Rectal smooth muscle tissue (tissue), 1 donor: Measurements from ENCODE around the gene ERBB4.
"Not testable (repeated sequence)": the region's sequence is repeated elsewhere in the genome, so short reads cannot be mapped to it uniquely, and the experiment has no call there.

Experiments used
- H3K27ac ChIP-seq: one replicate; pipeline ENCODE4 v1.7.0; 2013; ENCODE audit warnings: low read depth, low read length, inconsistent platforms
- H3K27me3 ChIP-seq: one replicate; pipeline ENCODE4 v1.7.0; 2013; ENCODE audit warnings: low read length; ENCODE audit not compliant: control insufficient read depth, insufficient read depth
- H3K36me3 ChIP-seq: one replicate; pipeline ENCODE4 v1.7.0; 2013; ENCODE audit warnings: low read length; ENCODE audit not compliant: control insufficient read depth, insufficient read depth
- H3K4me1 ChIP-seq: one replicate; pipeline ENCODE4 v1.7.0; 2013; ENCODE audit warnings: low read length; ENCODE audit not compliant: control insufficient read depth, insufficient read depth
- H3K4me3 ChIP-seq: one replicate; pipeline ENCODE4 v1.7.0; 2013; ENCODE audit warnings: low read length
- H3K9ac ChIP-seq: one replicate; pipeline ENCODE4 v1.7.0; 2013; ENCODE audit warnings: low read length

Gene ERBB4

DNA sequence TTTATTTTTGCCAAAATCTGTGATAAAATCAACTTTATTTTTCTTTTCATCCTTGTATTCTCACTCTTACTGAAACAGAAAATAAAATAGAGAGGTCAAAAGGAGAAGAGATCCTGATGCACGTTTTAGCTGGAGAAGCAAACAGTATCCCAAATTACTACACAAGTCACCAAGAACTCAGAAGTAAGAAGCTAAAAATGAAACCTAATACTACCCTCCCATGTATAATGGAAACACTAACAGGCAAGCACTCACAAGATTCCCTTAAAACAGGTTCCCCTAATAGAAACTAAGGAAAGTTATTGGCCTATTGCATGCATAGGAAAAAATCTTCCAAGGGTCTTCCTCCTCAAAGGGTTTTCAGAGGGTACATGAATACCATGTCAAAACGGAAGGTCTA lies 927.0 kb downstream of the ERBB4 start:
- Histone ChIP-seq H3K4me1 (no peaks in the 10 kb centered on the region), H3K27me3 (no peaks in the 10 kb centered on the region), H3K9ac (no peak overlapping the region), H3K27ac (no peak overlapping the region), H3K4me3 (no peak overlapping the region), H3K36me3 (no peaks in the 10 kb centered on the region)

DNA sequence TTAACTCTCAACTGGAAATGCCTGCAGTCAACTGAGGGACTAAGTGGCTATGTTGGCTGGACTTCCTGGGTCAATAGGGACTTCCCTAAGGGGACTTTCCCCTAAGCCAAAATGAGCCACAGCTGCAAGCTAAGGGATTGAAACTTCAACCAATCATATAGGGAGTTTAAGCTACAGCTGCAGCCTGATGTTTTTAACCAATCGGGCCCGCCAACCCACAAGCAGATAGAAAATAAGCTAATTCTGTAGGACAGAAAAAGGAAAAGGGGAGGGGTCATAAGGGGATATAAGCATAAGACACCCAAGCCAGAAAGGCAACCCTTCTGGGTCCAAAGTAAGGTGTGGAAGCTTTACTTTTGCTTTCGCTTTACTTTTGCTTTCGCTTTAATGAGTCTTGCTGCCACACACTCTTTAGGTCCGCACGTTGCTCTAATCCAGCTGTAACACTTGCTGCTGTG lies 927.5 kb downstream of the ERBB4 start:
- Histone ChIP-seq H3K4me1 (no peaks in the 10 kb centered on the region), H3K27me3 (no peaks in the 10 kb centered on the region), H3K9ac (no peak overlapping the region), H3K27ac (no peak overlapping the region), H3K4me3 (no peak overlapping the region), H3K36me3 (no peaks in the 10 kb centered on the region)

DNA sequence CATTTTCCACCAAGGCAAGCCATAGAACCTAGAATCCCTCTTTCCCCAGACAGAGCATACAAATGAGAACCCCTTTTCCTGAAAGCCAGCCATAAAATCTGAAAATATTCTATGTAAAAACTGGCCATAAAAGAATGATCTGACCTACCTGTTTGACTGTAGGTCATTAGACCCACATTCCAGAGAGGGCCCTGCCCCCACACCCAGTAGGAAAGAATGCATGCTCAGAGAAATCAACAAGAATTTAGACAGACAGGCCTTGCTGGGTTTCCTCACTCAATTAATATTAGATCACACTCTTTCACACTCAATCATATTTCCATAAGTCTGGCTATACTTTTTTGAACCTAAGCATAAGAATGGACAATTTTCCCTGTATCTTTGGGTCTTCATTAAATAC lies 929.5 kb downstream of the ERBB4 start:
- H3K9ac ChIP-seq = no peak overlapping the region
- H3K27ac ChIP-seq = no peak overlapping the region
- no peaks in the 10 kb centered on the region for H3K36me3 ChIP-seq
- no peaks in the 10 kb centered on the region for H3K4me1 ChIP-seq
- no peak overlapping the region for H3K4me3 ChIP-seq
- H3K27me3 ChIP-seq = no peaks in the 10 kb centered on the region

DNA sequence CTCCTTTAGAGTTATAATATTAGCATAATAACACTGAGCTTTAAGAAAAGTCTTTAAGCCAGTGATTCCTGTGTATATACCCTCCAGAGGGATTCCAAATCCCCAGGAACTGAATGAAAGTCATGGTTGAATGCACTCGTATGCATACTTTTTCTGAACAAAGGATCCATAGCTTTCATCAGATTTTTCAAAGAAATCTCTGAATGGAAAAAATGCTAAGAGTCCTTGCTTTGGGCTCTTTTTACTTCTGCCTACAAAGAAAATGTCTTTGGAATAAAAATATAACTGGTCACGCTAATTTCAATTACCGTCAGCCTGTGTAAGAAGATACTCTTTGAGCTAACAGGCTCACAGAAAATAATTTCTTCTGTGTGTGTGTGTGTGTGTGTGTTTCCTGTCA lies 939.5 kb downstream of the ERBB4 start:
- H3K27ac ChIP-seq = no peak overlapping the region
- H3K27me3 ChIP-seq = no peaks in the 10 kb centered on the region
- no peaks in the 10 kb centered on the region for H3K4me1 ChIP-seq
- no peaks in the 10 kb centered on the region for H3K36me3 ChIP-seq
- H3K9ac ChIP-seq = no peak overlapping the region
- no peak overlapping the region for H3K4me3 ChIP-seq

DNA sequence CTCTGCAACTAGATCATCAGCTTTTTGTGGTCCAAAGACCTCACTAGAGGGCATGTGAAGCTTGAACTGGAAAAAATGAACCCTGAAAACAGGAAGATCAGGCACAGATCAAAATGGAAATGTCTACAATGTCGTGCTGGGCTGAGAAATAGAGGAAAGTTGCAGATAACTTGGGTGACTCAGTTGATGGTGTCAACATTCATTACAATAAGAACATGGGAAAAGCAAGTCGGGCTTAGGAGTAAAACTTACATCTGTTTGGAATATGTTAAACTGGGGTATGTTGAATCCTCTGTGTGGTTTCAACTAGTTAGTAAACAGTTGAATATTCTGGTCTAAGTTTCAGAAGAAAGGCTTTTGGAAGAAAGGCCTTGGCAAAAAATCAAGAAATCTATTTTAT lies 940.4 kb downstream of the ERBB4 start:
- Histone ChIP-seq H3K4me1 (no peaks in the 10 kb centered on the region), H3K4me3 (no peak overlapping the region), H3K27me3 (no peaks in the 10 kb centered on the region), H3K9ac (no peak overlapping the region), H3K27ac (no peak overlapping the region), H3K36me3 (no peaks in the 10 kb centered on the region)

DNA sequence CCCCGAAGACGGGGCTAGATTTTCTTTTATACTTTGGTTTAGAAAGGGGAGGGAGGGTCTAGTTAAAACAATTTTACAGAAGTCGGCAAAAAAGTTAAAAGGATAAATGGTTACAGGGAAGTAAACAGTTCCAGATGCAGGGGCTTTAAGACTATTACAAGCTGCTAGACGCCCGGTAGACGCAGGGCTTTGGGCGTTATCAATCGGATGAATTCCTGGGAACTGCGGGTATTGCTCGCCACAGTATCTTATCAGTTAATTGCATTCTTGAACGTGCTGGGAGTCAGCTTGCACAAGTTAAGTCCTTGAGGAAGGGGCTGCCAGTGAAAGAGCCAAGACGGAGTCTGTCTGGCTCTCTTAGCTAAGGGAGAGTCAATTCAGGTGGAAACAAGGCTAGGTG lies 946.6 kb downstream of the ERBB4 start:
- not testable (repeated sequence) for H3K4me1 ChIP-seq, H3K27me3 ChIP-seq, H3K27ac ChIP-seq, H3K9ac ChIP-seq, H3K4me3 ChIP-seq, H3K36me3 ChIP-seq

DNA sequence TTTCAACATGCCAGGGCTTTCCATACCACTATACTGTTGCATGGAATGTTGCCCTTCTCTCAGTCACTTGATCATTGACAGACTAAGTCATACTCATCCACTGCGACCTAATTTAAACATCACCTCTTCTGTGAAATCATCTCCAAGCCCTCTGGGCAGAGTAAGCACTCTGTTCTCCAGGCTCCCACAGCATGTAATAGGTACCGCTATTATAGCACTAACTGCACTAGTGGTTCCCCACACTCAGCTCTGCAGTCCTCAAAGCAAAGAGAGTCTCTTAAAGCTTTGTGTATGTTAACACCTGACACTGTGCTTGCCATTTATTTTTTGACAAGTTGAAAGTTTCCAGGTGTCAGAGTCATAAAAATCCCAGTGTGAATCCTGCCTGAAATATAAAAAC lies 947.2 kb downstream of the ERBB4 start:
- H3K36me3 ChIP-seq = no peaks in the 10 kb centered on the region
- H3K4me1 ChIP-seq = no peaks in the 10 kb centered on the region
- H3K9ac ChIP-seq = no peak overlapping the region
- no peak overlapping the region for H3K4me3 ChIP-seq
- no peaks in the 10 kb centered on the region for H3K27me3 ChIP-seq
- H3K27ac ChIP-seq = no peak overlapping the region

DNA sequence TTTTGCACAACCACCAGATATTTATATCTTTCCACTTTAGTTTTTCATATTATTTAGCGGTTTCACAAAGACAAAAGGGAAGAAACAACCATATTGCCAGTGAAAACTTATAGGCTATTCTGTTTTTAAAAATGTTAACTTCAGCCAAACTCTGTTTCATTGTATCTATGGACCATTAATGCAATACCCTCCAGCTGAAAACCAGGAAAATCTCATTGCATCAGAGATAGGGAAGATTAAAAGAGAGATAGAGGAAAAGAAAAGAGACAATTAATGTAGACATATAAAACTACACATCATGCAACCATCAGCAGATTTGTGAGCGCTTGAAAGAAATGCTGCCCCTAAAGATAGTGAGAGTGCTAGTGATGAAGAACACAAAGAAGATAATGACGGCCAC lies 970.2 kb downstream of the ERBB4 start:
- H3K9ac ChIP-seq = no peak overlapping the region
- no peak overlapping the region for H3K27ac ChIP-seq
- no peak overlapping the region for H3K4me3 ChIP-seq
- H3K27me3 ChIP-seq = no peaks in the 10 kb centered on the region
- no peaks in the 10 kb centered on the region for H3K36me3 ChIP-seq
- no peaks in the 10 kb centered on the region for H3K4me1 ChIP-seq

DNA sequence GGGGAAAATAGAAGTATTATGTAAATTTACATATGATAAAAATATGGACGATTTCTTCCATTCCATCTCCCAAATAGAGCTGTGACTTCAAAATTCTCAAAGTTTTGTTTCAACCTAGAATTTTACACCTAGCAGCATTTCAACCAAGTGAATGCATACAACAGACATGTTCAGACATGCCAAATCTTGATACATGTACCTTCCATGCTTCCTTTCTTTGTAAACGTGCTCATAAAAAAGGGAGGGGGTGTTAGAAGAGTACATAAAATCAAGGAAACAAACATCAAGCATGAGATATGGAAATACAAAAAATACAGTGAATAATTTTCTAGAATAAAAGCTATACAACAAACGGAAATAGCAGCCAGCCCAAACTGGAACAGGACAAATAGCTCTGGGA lies 974.2 kb downstream of the ERBB4 start:
- Histone ChIP-seq H3K27ac (no peak overlapping the region), H3K4me1 (no peaks in the 10 kb centered on the region), H3K4me3 (no peak overlapping the region), H3K27me3 (no peaks in the 10 kb centered on the region), H3K9ac (no peak overlapping the region), H3K36me3 (no peaks in the 10 kb centered on the region)

DNA sequence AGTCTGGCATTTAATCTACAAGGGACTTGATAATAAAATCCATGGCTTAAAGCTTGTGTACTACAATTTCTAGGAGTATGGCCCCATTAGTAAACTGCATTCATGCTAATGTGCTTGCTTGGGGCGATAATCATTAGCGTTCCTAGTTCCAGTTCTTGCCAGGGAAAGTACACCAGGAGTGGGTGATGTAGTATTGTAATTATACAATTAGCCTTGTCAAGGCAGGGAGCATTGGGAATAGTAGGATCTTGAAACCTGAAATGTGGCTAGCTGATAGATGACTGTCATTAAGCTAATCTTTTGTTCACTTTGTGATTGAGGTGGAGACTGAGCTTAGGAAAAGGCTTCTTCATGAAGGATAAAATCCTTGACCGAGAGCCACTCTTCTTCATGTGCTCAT lies 993.0 kb downstream of the ERBB4 start:
- Histone ChIP-seq H3K27me3 (no peaks in the 10 kb centered on the region), H3K9ac (no peak overlapping the region), H3K4me1 (no peaks in the 10 kb centered on the region), H3K27ac (no peak overlapping the region), H3K36me3 (no peaks in the 10 kb centered on the region), H3K4me3 (no peak overlapping the region)

DNA sequence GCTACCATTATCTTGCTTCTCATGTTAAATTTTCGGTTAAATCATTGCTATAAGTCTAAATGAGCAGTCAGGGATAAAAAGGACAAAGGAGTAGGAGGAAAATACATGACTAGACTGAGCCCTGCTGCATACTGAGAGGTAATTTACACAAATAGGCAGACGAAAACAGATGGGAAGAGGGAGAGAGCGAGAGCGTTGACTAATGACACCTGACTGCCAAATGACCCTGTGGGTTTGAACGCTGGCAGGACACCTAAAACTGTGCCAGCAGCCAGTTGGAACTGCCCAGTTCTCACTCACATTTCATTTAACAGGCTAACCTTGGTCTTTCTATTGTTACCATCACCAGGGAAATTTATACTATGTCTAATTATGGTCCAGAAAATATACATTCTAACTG lies 1004.0 kb downstream of the ERBB4 start:
- no peak overlapping the region for H3K27ac ChIP-seq
- no peaks in the 10 kb centered on the region for H3K27me3 ChIP-seq
- no peaks in the 10 kb centered on the region for H3K36me3 ChIP-seq
- no peak overlapping the region for H3K9ac ChIP-seq
- no peak overlapping the region for H3K4me3 ChIP-seq
- H3K4me1 ChIP-seq = no peaks in the 10 kb centered on the region

DNA sequence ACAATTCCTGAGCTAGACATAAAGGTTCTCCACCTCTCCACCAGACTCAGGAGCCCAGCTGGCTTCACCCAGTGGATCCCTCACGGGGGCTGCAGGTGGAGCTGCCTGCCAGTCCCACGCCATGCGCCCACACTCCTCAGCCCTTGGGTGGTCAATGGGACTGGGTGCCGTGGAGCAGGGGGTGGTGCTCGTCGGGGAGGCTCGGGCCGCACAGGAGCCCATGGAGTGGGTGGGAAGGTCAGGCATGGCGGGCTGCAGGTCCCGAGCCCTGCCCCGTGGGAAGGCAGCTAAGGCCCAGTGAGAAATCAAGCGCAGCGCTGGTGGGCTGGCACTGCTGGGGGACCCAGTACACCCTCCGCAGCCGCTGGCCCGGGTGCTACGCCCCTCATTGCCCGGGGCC lies 1014.4 kb downstream of the ERBB4 start:
- not testable (repeated sequence) for H3K9ac ChIP-seq, H3K27ac ChIP-seq, H3K27me3 ChIP-seq, H3K4me1 ChIP-seq, H3K36me3 ChIP-seq, H3K4me3 ChIP-seq

DNA sequence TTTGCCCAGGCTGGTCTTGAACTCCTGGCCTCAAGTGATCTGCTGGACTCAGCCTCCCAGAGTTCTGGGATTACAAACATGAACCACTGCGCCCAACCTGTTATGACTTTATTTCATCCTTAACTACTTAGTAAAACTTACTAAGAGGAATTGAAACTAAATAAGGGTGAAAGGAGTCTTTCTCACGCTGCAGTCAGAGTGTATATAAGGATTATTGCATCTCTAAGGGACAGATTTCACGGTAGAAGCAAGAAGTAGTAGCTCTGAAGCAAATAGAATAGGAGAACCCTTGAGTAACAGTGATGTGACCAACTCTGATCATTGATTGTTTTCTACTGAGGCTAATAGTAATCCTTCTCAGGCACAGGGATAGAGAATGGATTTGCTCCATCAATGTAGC lies 1022.1 kb downstream of the ERBB4 start:
- no peaks in the 10 kb centered on the region for H3K36me3 ChIP-seq
- no peak overlapping the region for H3K27ac ChIP-seq
- no peaks in the 10 kb centered on the region for H3K27me3 ChIP-seq
- H3K4me3 ChIP-seq = no peak overlapping the region
- H3K4me1 ChIP-seq = no peaks in the 10 kb centered on the region
- no peak overlapping the region for H3K9ac ChIP-seq

DNA sequence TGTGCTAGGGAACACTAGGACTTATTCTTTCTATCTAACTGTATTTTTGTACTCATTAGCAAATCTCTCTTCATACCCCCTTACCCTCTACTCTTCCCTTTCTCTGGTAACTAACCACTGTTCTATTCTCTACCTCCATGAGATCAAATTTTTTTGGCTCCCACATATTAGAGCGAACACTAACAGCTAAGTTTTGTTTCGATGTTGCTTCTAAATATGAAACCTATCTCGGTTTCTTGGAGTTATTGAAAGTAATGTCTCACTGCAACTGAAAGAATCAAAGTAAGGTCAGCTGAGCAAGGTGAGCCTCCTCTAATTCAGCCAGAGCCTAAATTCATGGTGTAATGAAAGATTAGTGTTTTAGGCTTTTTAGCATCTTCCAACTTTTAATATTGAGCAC lies 1024.6 kb downstream of the ERBB4 start:
- Histone ChIP-seq H3K4me1 (no peaks in the 10 kb centered on the region), H3K9ac (no peak overlapping the region), H3K27ac (no peak overlapping the region), H3K27me3 (no peaks in the 10 kb centered on the region), H3K36me3 (no peaks in the 10 kb centered on the region), H3K4me3 (no peak overlapping the region)
